ENCODE data around the gene FAM53A. TPM values are rescaled to one million over a fixed set of nuclear protein-coding genes. Genes with fewer than 3 reads are reported as not detected.

FAM53A gene
- total and polyA plus RNA-seq, 4 donors = 0.44 to 2.2 (median 0.97) TPM

- 87% methylated on average over 9 of the region's 9 CpGs for WGBS
- Histone ChIP-seq H3K9me3 (ENCODE audit: control insufficient read depth in 4 of 4, low read length in 3 of 4) (no peaks in the 10 kb centered on the region), H3K27me3 (ENCODE audit: control insufficient read depth in 4 of 4, insufficient read depth in 4 of 4, low read length in 3 of 4) (no peaks in the 10 kb centered on the region), H3K4me3 (ENCODE audit: low read depth in 1 of 3, low read length in 3 of 3) (no peak overlapping the region), H3K9ac (ENCODE audit: low read depth in 1 of 2, low read length in 2 of 2) (no peak overlapping the region), H3K27ac (ENCODE audit: low read depth in 1 of 2, low read length in 2 of 2) (no peak overlapping the region), H3K4me1 (ENCODE audit: control insufficient read depth in 4 of 4, insufficient read depth in 4 of 4, low read length in 3 of 4) (no peaks in the 10 kb centered on the region), H3K36me3 (ENCODE audit: control insufficient read depth in 4 of 4, insufficient read depth in 3 of 4, low read depth in 1 of 4, low read length in 3 of 4) (no peaks in the 10 kb centered on the region)
- no peak for TF ChIP-seq JUND (IDR thresholded peaks at IDR 0.05)
- TF ChIP-seq HNF4G (IDR thresholded peaks at IDR 0.05) = no peak
- TF ChIP-seq, protein P1, sequence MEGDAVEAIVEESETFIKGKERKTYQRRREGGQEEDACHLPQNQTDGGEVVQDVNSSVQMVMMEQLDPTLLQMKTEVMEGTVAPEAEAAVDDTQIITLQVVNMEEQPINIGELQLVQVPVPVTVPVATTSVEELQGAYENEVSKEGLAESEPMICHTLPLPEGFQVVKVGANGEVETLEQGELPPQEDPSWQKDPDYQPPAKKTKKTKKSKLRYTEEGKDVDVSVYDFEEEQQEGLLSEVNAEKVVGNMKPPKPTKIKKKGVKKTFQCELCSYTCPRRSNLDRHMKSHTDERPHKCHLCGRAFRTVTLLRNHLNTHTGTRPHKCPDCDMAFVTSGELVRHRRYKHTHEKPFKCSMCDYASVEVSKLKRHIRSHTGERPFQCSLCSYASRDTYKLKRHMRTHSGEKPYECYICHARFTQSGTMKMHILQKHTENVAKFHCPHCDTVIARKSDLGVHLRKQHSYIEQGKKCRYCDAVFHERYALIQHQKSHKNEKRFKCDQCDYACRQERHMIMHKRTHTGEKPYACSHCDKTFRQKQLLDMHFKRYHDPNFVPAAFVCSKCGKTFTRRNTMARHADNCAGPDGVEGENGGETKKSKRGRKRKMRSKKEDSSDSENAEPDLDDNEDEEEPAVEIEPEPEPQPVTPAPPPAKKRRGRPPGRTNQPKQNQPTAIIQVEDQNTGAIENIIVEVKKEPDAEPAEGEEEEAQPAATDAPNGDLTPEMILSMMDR (IDR thresholded peaks at IDR 0.05; ENCODE audit: low read depth, low read length, missing input control) = no peak
- TF ChIP-seq, protein P2, sequence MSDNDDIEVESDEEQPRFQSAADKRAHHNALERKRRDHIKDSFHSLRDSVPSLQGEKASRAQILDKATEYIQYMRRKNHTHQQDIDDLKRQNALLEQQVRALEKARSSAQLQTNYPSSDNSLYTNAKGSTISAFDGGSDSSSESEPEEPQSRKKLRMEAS (IDR thresholded peaks at IDR 0.05) = no peak
- TF ChIP-seq FOXA1 (IDR thresholded peaks at IDR 0.05) = no peak
- no peak for TF ChIP-seq FOXA2 (IDR thresholded peaks at IDR 0.05)
- no peak for TF ChIP-seq RAD21 (IDR thresholded peaks at IDR 0.05)
- no peak for TF ChIP-seq TAF1 (conservative IDR thresholded peaks at IDR 0.05)
- TF ChIP-seq, protein P3, sequence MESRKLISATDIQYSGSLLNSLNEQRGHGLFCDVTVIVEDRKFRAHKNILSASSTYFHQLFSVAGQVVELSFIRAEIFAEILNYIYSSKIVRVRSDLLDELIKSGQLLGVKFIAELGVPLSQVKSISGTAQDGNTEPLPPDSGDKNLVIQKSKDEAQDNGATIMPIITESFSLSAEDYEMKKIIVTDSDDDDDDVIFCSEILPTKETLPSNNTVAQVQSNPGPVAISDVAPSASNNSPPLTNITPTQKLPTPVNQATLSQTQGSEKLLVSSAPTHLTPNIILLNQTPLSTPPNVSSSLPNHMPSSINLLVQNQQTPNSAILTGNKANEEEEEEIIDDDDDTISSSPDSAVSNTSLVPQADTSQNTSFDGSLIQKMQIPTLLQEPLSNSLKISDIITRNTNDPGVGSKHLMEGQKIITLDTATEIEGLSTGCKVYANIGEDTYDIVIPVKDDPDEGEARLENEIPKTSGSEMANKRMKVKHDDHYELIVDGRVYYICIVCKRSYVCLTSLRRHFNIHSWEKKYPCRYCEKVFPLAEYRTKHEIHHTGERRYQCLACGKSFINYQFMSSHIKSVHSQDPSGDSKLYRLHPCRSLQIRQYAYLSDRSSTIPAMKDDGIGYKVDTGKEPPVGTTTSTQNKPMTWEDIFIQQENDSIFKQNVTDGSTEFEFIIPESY (IDR thresholded peaks at IDR 0.05) = no peak
- TF ChIP-seq, protein P4, sequence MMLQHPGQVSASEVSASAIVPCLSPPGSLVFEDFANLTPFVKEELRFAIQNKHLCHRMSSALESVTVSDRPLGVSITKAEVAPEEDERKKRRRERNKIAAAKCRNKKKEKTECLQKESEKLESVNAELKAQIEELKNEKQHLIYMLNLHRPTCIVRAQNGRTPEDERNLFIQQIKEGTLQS (IDR thresholded peaks at IDR 0.05) = no peak
- no peak for TF ChIP-seq RXRA (IDR thresholded peaks at IDR 0.05)
- TF ChIP-seq EGR1 (IDR thresholded peaks at IDR 0.05; ENCODE audit: low read depth in 2 of 2) = no peak
- TF ChIP-seq NR2F2 (IDR thresholded peaks at IDR 0.05) = no peak
- TF ChIP-seq HNF4A (conservative IDR thresholded peaks at IDR 0.05) = no peak
- no peak for TF ChIP-seq GABPA (IDR thresholded peaks at IDR 0.05 in 1 of 2, conservative IDR thresholded peaks at IDR 0.05 in 1 of 2)
- no peak for DNase-seq (ENCODE audit: low spot score)
These were observed 72.6 kb downstream of the FAM53A start for GRCh38 chr4:1611501-1611870.

DNA sequence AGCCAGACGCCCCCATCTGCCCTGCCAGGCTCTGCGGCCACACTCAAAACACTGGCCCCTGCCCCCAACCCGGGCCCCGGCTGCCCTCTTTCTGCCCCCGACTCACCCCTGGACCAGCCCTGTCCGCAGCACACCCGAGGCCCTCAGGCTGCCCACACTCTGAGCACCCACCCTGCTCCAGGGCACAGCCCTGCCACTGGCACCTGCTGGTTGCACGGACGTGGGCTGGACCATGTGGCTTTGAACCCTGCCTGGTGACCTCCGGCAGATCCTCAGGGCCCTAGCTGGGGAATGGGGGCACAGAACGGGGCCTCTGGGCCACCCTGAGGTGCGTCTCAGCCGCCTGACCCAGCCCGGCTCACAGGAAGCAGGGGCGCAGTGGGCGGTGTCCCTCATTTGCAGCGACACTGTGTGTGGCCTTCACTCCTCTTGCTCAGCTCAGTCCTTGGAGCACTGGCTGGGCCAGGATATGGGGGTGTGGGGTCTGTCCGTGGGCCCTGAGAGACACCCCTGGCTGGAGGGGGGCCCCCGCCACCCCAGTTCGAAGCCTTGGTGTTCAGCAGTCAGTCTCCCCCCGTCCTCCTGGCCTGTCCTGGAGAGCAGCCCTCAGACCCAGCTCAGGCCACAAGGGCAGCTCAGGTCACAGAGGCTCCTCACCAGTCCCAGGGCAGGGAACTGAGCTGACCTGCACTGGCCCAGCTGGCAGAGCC lies 73.2 kb downstream of the FAM53A start:
- H3K27ac ChIP-seq (ENCODE audit: low read depth in 1 of 2, low read length in 2 of 2) = no peak overlapping the region
- WGBS = 89% methylated on average over 21 of the region's 21 CpGs
- H3K4me3 ChIP-seq (ENCODE audit: low read depth in 1 of 3, low read length in 3 of 3) = no peak overlapping the region
- no peak for TF ChIP-seq REST (IDR thresholded peaks at IDR 0.05)
- no peak for TF ChIP-seq RXRA (IDR thresholded peaks at IDR 0.05)
- H3K4me1 ChIP-seq (ENCODE audit: control insufficient read depth in 4 of 4, insufficient read depth in 4 of 4, low read length in 3 of 4) = no peaks in the 10 kb centered on the region
- no peak for DNase-seq (ENCODE audit: low spot score)
- no peaks in the 10 kb centered on the region for H3K9me3 ChIP-seq (ENCODE audit: control insufficient read depth in 4 of 4, low read length in 3 of 4)
- no peaks in the 10 kb centered on the region for H3K27me3 ChIP-seq (ENCODE audit: control insufficient read depth in 4 of 4, insufficient read depth in 4 of 4, low read length in 3 of 4)
- no peaks in the 10 kb centered on the region for H3K36me3 ChIP-seq (ENCODE audit: control insufficient read depth in 4 of 4, insufficient read depth in 3 of 4, low read depth in 1 of 4, low read length in 3 of 4)
- no peak overlapping the region for H3K9ac ChIP-seq (ENCODE audit: low read depth in 1 of 2, low read length in 2 of 2)
